Measurements from ENCODE around the gene AUTS2. TPM values are rescaled to one million over a fixed set of nuclear protein-coding genes. Genes with fewer than 3 reads are reported as not detected.

Gene AUTS2
- 1.3 TPM for total RNA-seq (2013)
- polyA plus RNA-seq: under 1 TPM in 2 of 3 donors, not detected in 1; 0.08 to 0.35 TPM
- 0.80 and 0.83 TPM in 2 replicates for polyA minus RNA-seq
- total RNA-seq: 1.4 to 24.4 (median 2.6) reads per million in 11 experiments

- H4K20me1 ChIP-seq (ENCODE audit: insufficient read depth, low read length): no peaks in the 10 kb centered on the region
- H3K36me3 ChIP-seq (replicated peaks in 1 of 2; ENCODE audit: control insufficient read depth in 1 of 2, insufficient read depth in 2 of 2, low read length in 2 of 2): no peaks in the 10 kb centered on the region
- no peak for TF ChIP-seq CTCF (IDR thresholded peaks at IDR 0.05)
- H2AFZ ChIP-seq (ENCODE audit: insufficient read depth, low read depth, low read length, poor library complexity, severe bottlenecking): peak within 1 kb of the TSS; percentile 84
- peaks cover 24% of the 10 kb centered on the region for H3K4me1 Mint-ChIP-seq
- H3K4me1 ChIP-seq (ENCODE audit: control insufficient read depth in 1 of 2, insufficient read depth in 2 of 2, low read length in 2 of 2): peaks cover 14 to 26% of the 10 kb centered on the region in 2 donors
- intact Hi-C loops (cut with micrococcal nuclease): no loop called here
- peaks cover 0 to 17% (median 2%) of the 10 kb centered on the region in 7 donors for H3K9me3 Mint-ChIP-seq
- peak within 1 kb of the TSS; percentile 45 to 92 (median 60) for H3K4me3 ChIP-seq (replicated peaks in 1 of 3; ENCODE audit: low read depth in 2 of 3, low read length in 3 of 3)
- no peak within 1 kb of the TSS for H3K27ac ChIP-seq (ENCODE audit: low read depth in 1 of 2, low read length in 2 of 2)
- no peaks in the 10 kb centered on the region for H3K9me3 ChIP-seq (replicated peaks in 1 of 2; ENCODE audit: control insufficient read depth in 1 of 2, insufficient read depth in 1 of 2, low read length in 2 of 2)
- H3K4me3 Mint-ChIP-seq: peak within 1 kb of the TSS; percentile 97 to 99
- peak within 1 kb of the TSS; percentile 99 for H3K4me2 ChIP-seq (replicated peaks; ENCODE audit: extremely low read depth, low read length, poor library complexity, severe bottlenecking)
- peaks cover 20 to 48% of the 10 kb centered on the region in 2 donors for H3K27me3 ChIP-seq (ENCODE audit: control insufficient read depth in 2 of 2, insufficient read depth in 2 of 2, low read length in 2 of 2)
- peak; percentile 21 to 38 (median 35) for DNase-seq
- peak within 1 kb of the TSS in 2 of 7 donors; percentile 50 to 71 for H3K27ac Mint-ChIP-seq
- peak within 1 kb of the TSS; percentile 58 for H3K9ac ChIP-seq (ENCODE audit: insufficient read depth, low read length, poor library complexity, severe bottlenecking)
- WGBS (ENCODE audit: insufficient coverage): 0% methylated on average over 51 of the region's 63 CpGs
- H3K36me3 Mint-ChIP-seq: peaks cover 0 to 2% of the 10 kb centered on the region in 2 donors
- peaks cover 39 to 53% (median 41%) of the 10 kb centered on the region in 3 donors for H3K27me3 Mint-ChIP-seq (ENCODE audit: low read depth in 3 of 3)
- no peaks in the 10 kb centered on the region for H3K79me2 ChIP-seq (ENCODE audit: insufficient read depth, low read length)
Observed at GRCh38 chr7:69598081-69598486, at the start of gene AUTS2. TSS of gene AUTS2 (plus strand) at chr7:69598475. CDS start at chr7:69599654, 1,179 bp downstream.

GRCh38 chr7:69550991-69551390, 47.3 kb upstream of the AUTS2 start:
- no peaks in the 10 kb centered on the region for H3K36me3 Mint-ChIP-seq

More at GRCh38 chr7:69550991-69551390, 47.3 kb upstream of the AUTS2 start:
- DNase-seq: no peak
- no peak overlapping the region for H3K4me2 ChIP-seq (replicated peaks; ENCODE audit: extremely low read depth, low read length, poor library complexity, severe bottlenecking)
- no peak overlapping the region for H3K4me3 ChIP-seq (replicated peaks in 1 of 3; ENCODE audit: low read depth in 2 of 3, low read length in 3 of 3)
- Mint-ChIP-seq H3K9me3 (peaks cover 0 to under 1% (median 0%) of the 10 kb centered on the region in 7 donors), H3K4me1 (no peaks in the 10 kb centered on the region), H3K27ac (no peak overlapping the region), H3K27me3 (ENCODE audit: low read depth in 3 of 3) (peaks cover 1 to 3% (median 2%) of the 10 kb centered on the region in 3 donors), H3K4me3 (no peak overlapping the region)
- H3K79me2 ChIP-seq (ENCODE audit: insufficient read depth, low read length): no peaks in the 10 kb centered on the region
- no peaks in the 10 kb centered on the region for H3K27me3 ChIP-seq (ENCODE audit: control insufficient read depth in 2 of 2, insufficient read depth in 2 of 2, low read length in 2 of 2)
- no peak overlapping the region for H2AFZ ChIP-seq (ENCODE audit: insufficient read depth, low read depth, low read length, poor library complexity, severe bottlenecking)
- WGBS (ENCODE audit: insufficient coverage): 79% methylated on average over 4 of the region's 6 CpGs
- no peak overlapping the region for H3K27ac ChIP-seq (ENCODE audit: low read depth in 1 of 2, low read length in 2 of 2)
- no peaks in the 10 kb centered on the region for H3K4me1 ChIP-seq (ENCODE audit: control insufficient read depth in 1 of 2, insufficient read depth in 2 of 2, low read length in 2 of 2)
- no peak for TF ChIP-seq CTCF (IDR thresholded peaks at IDR 0.05)
- H4K20me1 ChIP-seq (ENCODE audit: insufficient read depth, low read length): no peaks in the 10 kb centered on the region
- H3K9me3 ChIP-seq (replicated peaks in 1 of 2; ENCODE audit: control insufficient read depth in 1 of 2, insufficient read depth in 1 of 2, low read length in 2 of 2): no peaks in the 10 kb centered on the region
- intact Hi-C loops (cut with micrococcal nuclease): no loop called here
- no peaks in the 10 kb centered on the region for H3K36me3 ChIP-seq (replicated peaks in 1 of 2; ENCODE audit: control insufficient read depth in 1 of 2, insufficient read depth in 2 of 2, low read length in 2 of 2)
- no peak overlapping the region for H3K9ac ChIP-seq (ENCODE audit: insufficient read depth, low read length, poor library complexity, severe bottlenecking)

Measured in CD14-positive monocyte (primary cell).